HL-60 (cell line): Measurements from ENCODE around the gene OR3A2.
"Not testable (repeated sequence)": the region's sequence is repeated elsewhere in the genome, so short reads cannot be mapped to it uniquely, and the experiment has no call there.

Experiments used
- DNase-seq, 2 experiments: peaks; one replicate each; pipeline ENCODE4 v3.0.0-alpha.2; 2010 to 2020; ENCODE audit warnings: low read depth in 1 of 2, low spot score in 1 of 2
- H3K27ac ChIP-seq: fragments of 250-450 bp; sonication (Bioruptor Pico); replicated peaks from 2 replicates; pipeline ENCODE4 v1.5.1; 2020; ENCODE audit warnings: mild to moderate bottlenecking, moderate library complexity
- H3K27me3 ChIP-seq: fragments of 250-450 bp; sonication (Bioruptor Pico); 2 replicates; pipeline ENCODE4 v1.5.1; 2021; ENCODE audit warnings: mild to moderate bottlenecking, moderate library complexity; ENCODE audit not compliant: insufficient read depth, poor library complexity, severe bottlenecking
- H3K4me3 ChIP-seq: replicated peaks from 2 replicates; pipeline ENCODE4 v1.5.1; 2011; ENCODE audit warnings: mild to moderate bottlenecking, control low read depth, low read length; ENCODE audit not compliant: insufficient read depth
- GABPA ChIP-seq: IDR thresholded peaks from 2 replicates; pipeline ENCODE4 v1.6.1; 2012; ENCODE audit warnings: low read depth
- POLR2AphosphoS5 ChIP-seq: IDR thresholded peaks from 2 replicates; pipeline ENCODE4 v1.6.1; 2012; ENCODE audit warnings: low read depth
- SPI1 ChIP-seq: IDR thresholded peaks from 2 replicates; pipeline ENCODE4 v1.6.1; 2012; ENCODE audit warnings: low read depth, mild to moderate bottlenecking, borderline replicate concordance
- TF ChIP-seq, protein P1 (sequence below): IDR thresholded peaks from one replicate; pipeline ENCODE4 v1.5.1; 2011; ENCODE audit warnings: low read length, control low read depth, inconsistent platforms; ENCODE audit not compliant: insufficient read depth
- TF ChIP-seq, protein P2 (sequence below): IDR thresholded peaks from 2 replicates; pipeline ENCODE4 v1.6.1; 2012; ENCODE audit warnings: low read depth; ENCODE audit not compliant: insufficient replicate concordance

Gene OR3A2

DNA sequence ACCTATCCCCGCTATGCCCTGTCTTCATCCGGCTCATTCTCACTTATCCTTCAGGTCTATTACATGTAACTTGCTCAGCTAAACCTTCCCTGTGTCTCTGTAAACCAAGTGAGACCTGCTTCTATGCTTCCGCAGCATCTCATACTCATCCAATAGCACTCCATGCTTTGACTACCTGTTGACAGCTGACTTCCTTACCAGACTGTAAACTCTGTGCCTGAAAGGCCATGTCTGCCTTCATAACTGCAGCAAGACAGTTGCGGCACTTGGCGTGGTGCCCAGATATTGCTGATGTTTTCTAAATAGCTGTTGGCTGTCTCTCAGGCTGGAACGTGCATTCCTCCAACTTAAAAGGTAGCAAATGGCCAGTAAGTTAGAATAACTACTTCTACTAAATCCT lies 13.9 kb upstream of the OR3A2 start:
- DNase-seq, result no peak
- Histone ChIP-seq H3K27ac (no peak overlapping the region), H3K4me3 (no peak overlapping the region), H3K27me3 (no peaks in the 10 kb centered on the region)
- TF ChIP-seq, protein P1, sequence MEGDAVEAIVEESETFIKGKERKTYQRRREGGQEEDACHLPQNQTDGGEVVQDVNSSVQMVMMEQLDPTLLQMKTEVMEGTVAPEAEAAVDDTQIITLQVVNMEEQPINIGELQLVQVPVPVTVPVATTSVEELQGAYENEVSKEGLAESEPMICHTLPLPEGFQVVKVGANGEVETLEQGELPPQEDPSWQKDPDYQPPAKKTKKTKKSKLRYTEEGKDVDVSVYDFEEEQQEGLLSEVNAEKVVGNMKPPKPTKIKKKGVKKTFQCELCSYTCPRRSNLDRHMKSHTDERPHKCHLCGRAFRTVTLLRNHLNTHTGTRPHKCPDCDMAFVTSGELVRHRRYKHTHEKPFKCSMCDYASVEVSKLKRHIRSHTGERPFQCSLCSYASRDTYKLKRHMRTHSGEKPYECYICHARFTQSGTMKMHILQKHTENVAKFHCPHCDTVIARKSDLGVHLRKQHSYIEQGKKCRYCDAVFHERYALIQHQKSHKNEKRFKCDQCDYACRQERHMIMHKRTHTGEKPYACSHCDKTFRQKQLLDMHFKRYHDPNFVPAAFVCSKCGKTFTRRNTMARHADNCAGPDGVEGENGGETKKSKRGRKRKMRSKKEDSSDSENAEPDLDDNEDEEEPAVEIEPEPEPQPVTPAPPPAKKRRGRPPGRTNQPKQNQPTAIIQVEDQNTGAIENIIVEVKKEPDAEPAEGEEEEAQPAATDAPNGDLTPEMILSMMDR, result no peak
- TF ChIP-seq POLR2AphosphoS5 (no peak), GABPA (no peak), SPI1 (no peak)
- TF ChIP-seq, protein P2, sequence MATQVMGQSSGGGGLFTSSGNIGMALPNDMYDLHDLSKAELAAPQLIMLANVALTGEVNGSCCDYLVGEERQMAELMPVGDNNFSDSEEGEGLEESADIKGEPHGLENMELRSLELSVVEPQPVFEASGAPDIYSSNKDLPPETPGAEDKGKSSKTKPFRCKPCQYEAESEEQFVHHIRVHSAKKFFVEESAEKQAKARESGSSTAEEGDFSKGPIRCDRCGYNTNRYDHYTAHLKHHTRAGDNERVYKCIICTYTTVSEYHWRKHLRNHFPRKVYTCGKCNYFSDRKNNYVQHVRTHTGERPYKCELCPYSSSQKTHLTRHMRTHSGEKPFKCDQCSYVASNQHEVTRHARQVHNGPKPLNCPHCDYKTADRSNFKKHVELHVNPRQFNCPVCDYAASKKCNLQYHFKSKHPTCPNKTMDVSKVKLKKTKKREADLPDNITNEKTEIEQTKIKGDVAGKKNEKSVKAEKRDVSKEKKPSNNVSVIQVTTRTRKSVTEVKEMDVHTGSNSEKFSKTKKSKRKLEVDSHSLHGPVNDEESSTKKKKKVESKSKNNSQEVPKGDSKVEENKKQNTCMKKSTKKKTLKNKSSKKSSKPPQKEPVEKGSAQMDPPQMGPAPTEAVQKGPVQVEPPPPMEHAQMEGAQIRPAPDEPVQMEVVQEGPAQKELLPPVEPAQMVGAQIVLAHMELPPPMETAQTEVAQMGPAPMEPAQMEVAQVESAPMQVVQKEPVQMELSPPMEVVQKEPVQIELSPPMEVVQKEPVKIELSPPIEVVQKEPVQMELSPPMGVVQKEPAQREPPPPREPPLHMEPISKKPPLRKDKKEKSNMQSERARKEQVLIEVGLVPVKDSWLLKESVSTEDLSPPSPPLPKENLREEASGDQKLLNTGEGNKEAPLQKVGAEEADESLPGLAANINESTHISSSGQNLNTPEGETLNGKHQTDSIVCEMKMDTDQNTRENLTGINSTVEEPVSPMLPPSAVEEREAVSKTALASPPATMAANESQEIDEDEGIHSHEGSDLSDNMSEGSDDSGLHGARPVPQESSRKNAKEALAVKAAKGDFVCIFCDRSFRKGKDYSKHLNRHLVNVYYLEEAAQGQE, result no peak

DNA sequence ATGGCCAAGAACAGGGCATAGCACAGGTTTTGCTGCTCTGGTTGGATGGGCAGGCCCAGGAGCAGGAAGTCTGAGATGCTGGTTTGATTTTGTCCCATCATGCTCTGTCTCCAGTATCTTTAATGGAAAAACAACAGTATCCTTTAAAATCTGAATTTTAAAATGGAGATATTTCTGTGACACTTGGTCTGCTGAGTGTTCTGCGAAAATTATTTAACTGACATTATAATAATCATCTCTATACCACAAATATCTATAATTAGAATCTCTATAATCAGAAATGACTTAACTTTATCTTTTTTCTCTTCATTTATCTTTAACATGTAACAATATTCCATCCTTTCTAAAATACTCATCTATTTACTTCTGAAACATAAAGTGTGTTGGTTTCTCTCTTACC lies 12.2 kb upstream of the OR3A2 start, which contains the start of gene OR1E1:
OR1E1 (minus strand) TSS at position 101 of the 400 bp plus-strand sequence; CDS start at position 101, 0 bp downstream.
- DNase-seq, result no peak
- Histone ChIP-seq H3K4me3 (no peak within 1 kb of the TSS), H3K27me3 (no peaks in the 10 kb centered on the region), H3K27ac (no peak within 1 kb of the TSS)
- TF ChIP-seq POLR2AphosphoS5 (no peak), GABPA (no peak), SPI1 (no peak)
- TF ChIP-seq, protein P1, result no peak
- TF ChIP-seq, protein P2, result no peak

DNA sequence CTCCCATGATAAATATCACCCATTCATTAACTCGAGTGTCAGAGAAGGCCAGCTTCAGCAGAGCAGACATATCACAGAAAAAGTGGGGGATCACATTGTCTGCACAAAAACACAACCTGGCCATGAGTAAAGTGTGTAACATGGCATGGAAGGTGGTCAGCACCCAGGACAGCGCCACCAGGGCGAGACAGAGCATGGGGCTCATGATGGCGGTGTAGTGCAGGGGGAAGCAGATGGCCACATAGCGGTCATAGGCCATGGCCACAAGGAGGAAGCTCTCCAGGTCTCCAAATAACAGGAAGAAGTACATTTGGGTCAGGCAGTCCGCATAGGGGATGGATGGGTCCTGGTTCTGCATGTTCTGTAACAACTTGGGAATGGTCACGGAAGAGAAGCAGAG lies 11.7 kb upstream of the OR3A2 start:
- not testable (repeated sequence) for H3K27me3 ChIP-seq, H3K4me3 ChIP-seq, H3K27ac ChIP-seq
- DNase-seq, result peak in 1 of 2 experiments; percentile 7
- TF ChIP-seq, protein P2, result peak; percentile 89

DNA sequence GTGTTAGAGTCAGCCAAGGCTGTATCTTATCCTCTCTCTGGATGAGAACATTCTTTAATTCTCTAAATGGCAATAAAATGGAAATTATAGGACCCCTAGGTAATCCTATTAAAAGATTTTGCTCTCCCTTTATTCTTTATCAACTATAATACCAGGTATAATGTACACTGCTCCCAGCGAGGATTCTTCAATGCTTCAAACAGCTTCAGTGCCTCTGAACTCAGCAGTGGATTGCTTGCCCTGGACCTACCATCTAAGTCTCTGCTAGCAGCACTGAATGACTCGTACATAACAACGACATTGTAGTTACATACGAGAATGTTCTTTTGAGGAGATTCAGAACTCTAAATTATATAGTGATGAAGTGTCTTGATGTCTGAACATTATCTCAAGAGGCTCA lies 3.7 kb upstream of the OR3A2 start:
- TF ChIP-seq SPI1 (no peak), GABPA (no peak), POLR2AphosphoS5 (no peak)
- TF ChIP-seq, protein P1, result no peak
- TF ChIP-seq, protein P2, result no peak
- no peak overlapping the region for H3K27ac ChIP-seq
- no peak for DNase-seq
- H3K4me3 ChIP-seq, result no peak overlapping the region
- H3K27me3 ChIP-seq, result no peaks in the 10 kb centered on the region
